MG63 (cell line): ENCODE measurements around the gene POLR1B. TPM values are rescaled to one million over a fixed set of nuclear protein-coding genes. Genes with fewer than 3 reads are reported as not detected.
A peak's percentile ranks its signal among the peaks of the same experiment; 100 is the strongest.
"Not testable (repeated sequence)": the region's sequence is repeated elsewhere in the genome, so short reads cannot be mapped to it uniquely, and the experiment has no call there.

Source experiments
- DNase-seq: peaks from one replicate; pipeline ENCODE4 v3.0.0-alpha.2; 2020
- H3K27me3 ChIP-seq: fragments of 250-450 bp; sonication (Bioruptor Pico); 2 replicates; pipeline ENCODE4 v1.5.1; 2020; ENCODE audit warnings: mild to moderate bottlenecking, moderate library complexity
- H3K36me3 ChIP-seq: fragments of 250-450 bp; sonication (Bioruptor Pico); 2 replicates; pipeline ENCODE4 v1.5.1; 2020; ENCODE audit warnings: mild to moderate bottlenecking, moderate library complexity
- H3K4me3 ChIP-seq: fragments of 250-450 bp; sonication (Bioruptor Pico); 2 replicates; pipeline ENCODE4 v1.5.1; 2020; ENCODE audit warnings: mild to moderate bottlenecking, moderate library complexity
- H3K9me3 ChIP-seq: fragments of 250-450 bp; sonication (Bioruptor Pico); 2 replicates; pipeline ENCODE4 v1.5.1; 2020; ENCODE audit warnings: mild to moderate bottlenecking, moderate library complexity
- total RNA-seq: library from RNA; depleted of rRNA; stranded (reverse); fragments of >200 nt; shearing (Covaris generic); gene quantifications from 2 replicates; pipeline ENCODE4 v1.2.3, GENCODE V29; 2014; ENCODE audit warnings: low replicate concordance

The POLR1B gene
- total RNA-seq, 1 experiment from 2014 or later: 20.5 TPM

- Histone ChIP-seq H3K4me3 (no peak overlapping the region), H3K9me3 (no peaks in the 10 kb centered on the region), H3K27me3 (no peaks in the 10 kb centered on the region), H3K36me3 (peaks cover 40% of the 10 kb centered on the region)
- no peak for DNase-seq
These were observed 12.5 kb upstream of the POLR1B start for GRCh38 chr2:112529757-112530156.

GRCh38 chr2:112530728-112531127, 11.5 kb upstream of the POLR1B start:
- H3K9me3 ChIP-seq: no peaks in the 10 kb centered on the region
- no peak overlapping the region for H3K4me3 ChIP-seq
- no peaks in the 10 kb centered on the region for H3K27me3 ChIP-seq
- no peak for DNase-seq
- H3K36me3 ChIP-seq: peaks cover 37% of the 10 kb centered on the region

GRCh38 chr2:112534826-112535225, 7.4 kb upstream of the POLR1B start:
- DNase-seq: no peak
- H3K36me3 ChIP-seq: peaks cover 22% of the 10 kb centered on the region
- no peak overlapping the region for H3K4me3 ChIP-seq
- no peaks in the 10 kb centered on the region for H3K9me3 ChIP-seq
- H3K27me3 ChIP-seq: no peaks in the 10 kb centered on the region

- not testable (repeated sequence) for H3K27me3 ChIP-seq, H3K9me3 ChIP-seq, H3K4me3 ChIP-seq, H3K36me3 ChIP-seq, DNase-seq
These were observed 5.6 kb upstream of the POLR1B start for GRCh38 chr2:112536665-112537064.

- DNase-seq: no peak
- H3K9me3 ChIP-seq: no peaks in the 10 kb centered on the region
- no peaks in the 10 kb centered on the region for H3K27me3 ChIP-seq
- peaks cover 6% of the 10 kb centered on the region; the same call in 1 of the 2 replicates for H3K36me3 ChIP-seq
- no peak overlapping the region for H3K4me3 ChIP-seq
These were observed 3.0 kb upstream of the POLR1B start for GRCh38 chr2:112539306-112539705.

- no peak for DNase-seq
- H3K27me3 ChIP-seq: no peaks in the 10 kb centered on the region
- H3K4me3 ChIP-seq: peak overlapping the region; percentile 81; the same call in 1 of the 2 replicates
- H3K36me3 ChIP-seq: peaks cover 13% of the 10 kb centered on the region
- H3K9me3 ChIP-seq: no peaks in the 10 kb centered on the region
These were observed 1.4 kb upstream of the POLR1B start for GRCh38 chr2:112540906-112541305.

- no peaks in the 10 kb centered on the region for H3K27me3 ChIP-seq
- DNase-seq: peak; percentile 73
- no peaks in the 10 kb centered on the region for H3K9me3 ChIP-seq
- H3K36me3 ChIP-seq: peaks cover 17% of the 10 kb centered on the region
- H3K4me3 ChIP-seq: peak overlapping the region; percentile 81
These were observed 746 bp upstream of the POLR1B start for GRCh38 chr2:112541315-112542122.

GRCh38 chr2:112542984-112543661, 858 bp downstream of the POLR1B start:
- peak; percentile 24 for DNase-seq
- Histone ChIP-seq H3K9me3 (no peaks in the 10 kb centered on the region), H3K27me3 (no peaks in the 10 kb centered on the region), H3K36me3 (peaks cover 25% of the 10 kb centered on the region), H3K4me3 (peak overlapping the region; percentile 81)

- Histone ChIP-seq H3K27me3 (no peaks in the 10 kb centered on the region), H3K36me3 (peaks cover 63% of the 10 kb centered on the region), H3K4me3 (no peak overlapping the region), H3K9me3 (no peaks in the 10 kb centered on the region)
- DNase-seq: no peak
These were observed 5.1 kb downstream of the POLR1B start for GRCh38 chr2:112547333-112547732.

- Histone ChIP-seq H3K36me3 (peaks cover 78% of the 10 kb centered on the region), H3K9me3 (no peaks in the 10 kb centered on the region), H3K27me3 (no peaks in the 10 kb centered on the region), H3K4me3 (no peak overlapping the region)
- no peak for DNase-seq
These were observed 6.7 kb downstream of the POLR1B start for GRCh38 chr2:112548980-112549379.

GRCh38 chr2:112566104-112566503, 23.8 kb downstream of the POLR1B start:
- no peak overlapping the region for H3K4me3 ChIP-seq
- no peak for DNase-seq

GRCh38 chr2:112566508-112566907, 24.2 kb downstream of the POLR1B start:
- H3K27me3 ChIP-seq, H3K9me3 ChIP-seq, H3K4me3 ChIP-seq, DNase-seq: not testable (repeated sequence)
- H3K36me3 ChIP-seq: peaks cover 76% of the 10 kb centered on the region

More at GRCh38 chr2:112566104-112566503, 23.8 kb downstream of the POLR1B start:
- Histone ChIP-seq H3K9me3 (no peaks in the 10 kb centered on the region), H3K27me3 (no peaks in the 10 kb centered on the region), H3K36me3 (peaks cover 73% of the 10 kb centered on the region)

- no peaks in the 10 kb centered on the region for H3K27me3 ChIP-seq
- no peaks in the 10 kb centered on the region for H3K9me3 ChIP-seq
- no peak for DNase-seq
- H3K4me3 ChIP-seq: no peak overlapping the region
- peaks cover 92% of the 10 kb centered on the region for H3K36me3 ChIP-seq
These were observed 29.7 kb downstream of the POLR1B start for GRCh38 chr2:112572005-112572404.

GRCh38 chr2:112577756-112578155, 35.5 kb downstream of the POLR1B start:
- DNase-seq: no peak
- H3K27me3 ChIP-seq: no peaks in the 10 kb centered on the region

GRCh38 chr2:112579241-112579640, 37.0 kb downstream of the POLR1B start:
- Histone ChIP-seq H3K27me3 (no peaks in the 10 kb centered on the region), H3K9me3 (no peaks in the 10 kb centered on the region), H3K4me3 (no peak overlapping the region), H3K36me3 (peaks cover 31% of the 10 kb centered on the region)
- DNase-seq: peak; percentile 33

More at GRCh38 chr2:112577756-112578155, 35.5 kb downstream of the POLR1B start:
- Histone ChIP-seq H3K36me3 (peaks cover 44% of the 10 kb centered on the region), H3K4me3 (no peak overlapping the region), H3K9me3 (no peaks in the 10 kb centered on the region)

GRCh38 chr2:112580084-112580483, 37.8 kb downstream of the POLR1B start:
- Histone ChIP-seq H3K36me3 (peaks cover 24% of the 10 kb centered on the region), H3K4me3 (no peak overlapping the region), H3K27me3 (no peaks in the 10 kb centered on the region), H3K9me3 (no peaks in the 10 kb centered on the region)
- no peak for DNase-seq

- no peaks in the 10 kb centered on the region for H3K9me3 ChIP-seq
- no peak overlapping the region for H3K4me3 ChIP-seq
- DNase-seq: peak; percentile 17
- no peaks in the 10 kb centered on the region for H3K27me3 ChIP-seq
- H3K36me3 ChIP-seq: peaks cover 10% of the 10 kb centered on the region
These were observed 40.1 kb downstream of the POLR1B start for GRCh38 chr2:112582314-112582746.
